ENCODE results near the gene ADGRL2. TPM values are rescaled to one million over a fixed set of nuclear protein-coding genes. Genes with fewer than 3 reads are reported as not detected.

Gene ADGRL2
- polyA plus RNA-seq, 1 donor (not counting 4 experiments of a cell fraction or from before 2014, with no cell fraction given), result 6.6 TPM

- dilution Hi-C loops (cut with MboI; ENCODE audit: extremely low pct_ligation_motif_present, low sequenced_read_pairs), result no loop called here
- Histone ChIP-seq H3K9me1 (ENCODE audit: control insufficient read depth, extremely low read depth, insufficient read depth, low read length) (no peaks in the 10 kb centered on the region), H3K27me3 (ENCODE audit: control insufficient read depth, extremely low read depth, insufficient read depth, low read length) (no peaks in the 10 kb centered on the region), H4K20me1 (ENCODE audit: control insufficient read depth, extremely low read depth, insufficient read depth, low read length) (no peaks in the 10 kb centered on the region), H3K27ac (ENCODE audit: control insufficient read depth, insufficient read depth, low read length) (no peak overlapping the region), H3K4me2 (ENCODE audit: control insufficient read depth, extremely low read depth, insufficient read depth, low read depth, low read length) (no peak overlapping the region), H3K4me1 (ENCODE audit: control insufficient read depth, extremely low read depth, insufficient read depth, low read length) (no peaks in the 10 kb centered on the region), H3K36me3 (ENCODE audit: control insufficient read depth in 2 of 2, extremely low read depth in 1 of 2, insufficient read depth in 2 of 2, low read length in 2 of 2) (no peaks in the 10 kb centered on the region), H3K4me3 (ENCODE audit: control insufficient read depth in 2 of 3, extremely low read depth in 1 of 3, insufficient read depth in 2 of 3, low read depth in 1 of 3, low read length in 3 of 3) (no peak overlapping the region), H3K79me2 (ENCODE audit: control insufficient read depth, insufficient read depth, low read length) (no peaks in the 10 kb centered on the region), H3K9me3 (ENCODE audit: control insufficient read depth, low read depth, low read length) (no peaks in the 10 kb centered on the region), H2AFZ (ENCODE audit: control insufficient read depth, low read length) (no peak overlapping the region), H3K9ac (ENCODE audit: control insufficient read depth, extremely low read depth, insufficient read depth, low read length) (no peak overlapping the region)
- TF ChIP-seq CTCF (optimal IDR thresholded peaks at IDR 0.05 in 1 of 3, IDR thresholded peaks at IDR 0.05 in 1 of 3, conservative IDR thresholded peaks at IDR 0.05 in 1 of 3; ENCODE audit: extremely low read depth in 1 of 3, insufficient read depth in 2 of 3, low read length in 3 of 3) (no peak), EZH2 (IDR thresholded peaks at IDR 0.05; ENCODE audit: low read length) (no peak)
- FAIRE-seq, result no peak
- DNase-seq (ENCODE audit: low read depth, low spot score), result no peak
Observed at GRCh38 chr1:82000221-82000620, 199.5 kb downstream of the ADGRL2 start.

GRCh38 chr1:82001345-82001744 lies 200.6 kb downstream of the ADGRL2 start:
- Histone ChIP-seq H3K4me2 (ENCODE audit: control insufficient read depth, extremely low read depth, insufficient read depth, low read depth, low read length) (no peak overlapping the region), H3K9ac (ENCODE audit: control insufficient read depth, extremely low read depth, insufficient read depth, low read length) (no peak overlapping the region), H2AFZ (ENCODE audit: control insufficient read depth, low read length) (no peak overlapping the region), H3K4me3 (ENCODE audit: control insufficient read depth in 2 of 3, extremely low read depth in 1 of 3, insufficient read depth in 2 of 3, low read depth in 1 of 3, low read length in 3 of 3) (no peak overlapping the region), H3K27me3 (ENCODE audit: control insufficient read depth, extremely low read depth, insufficient read depth, low read length) (no peaks in the 10 kb centered on the region), H3K79me2 (ENCODE audit: control insufficient read depth, insufficient read depth, low read length) (no peaks in the 10 kb centered on the region), H3K36me3 (ENCODE audit: control insufficient read depth in 2 of 2, extremely low read depth in 1 of 2, insufficient read depth in 2 of 2, low read length in 2 of 2) (no peaks in the 10 kb centered on the region), H4K20me1 (ENCODE audit: control insufficient read depth, extremely low read depth, insufficient read depth, low read length) (no peaks in the 10 kb centered on the region), H3K9me3 (ENCODE audit: control insufficient read depth, low read depth, low read length) (no peaks in the 10 kb centered on the region), H3K9me1 (ENCODE audit: control insufficient read depth, extremely low read depth, insufficient read depth, low read length) (no peaks in the 10 kb centered on the region), H3K4me1 (ENCODE audit: control insufficient read depth, extremely low read depth, insufficient read depth, low read length) (no peaks in the 10 kb centered on the region), H3K27ac (ENCODE audit: control insufficient read depth, insufficient read depth, low read length) (no peak overlapping the region)
- FAIRE-seq (no peak), DNase-seq (ENCODE audit: low read depth, low spot score) (no peak)
- TF ChIP-seq EZH2 (IDR thresholded peaks at IDR 0.05; ENCODE audit: low read length) (no peak), CTCF (optimal IDR thresholded peaks at IDR 0.05 in 1 of 3, IDR thresholded peaks at IDR 0.05 in 1 of 3, conservative IDR thresholded peaks at IDR 0.05 in 1 of 3; ENCODE audit: extremely low read depth in 1 of 3, insufficient read depth in 2 of 3, low read length in 3 of 3) (no peak)
- dilution Hi-C loops (cut with MboI; ENCODE audit: extremely low pct_ligation_motif_present, low sequenced_read_pairs), result no loop called here

Data from keratinocyte (primary cell).